Activated CD4-positive, CD25-positive, alpha-beta regulatory T cell treated with anti-CD3 and anti-CD28 coated beads, Interleukin-2, amount 50 U/mL, for 72 hours (primary cell): Measurements from ENCODE around the gene SMAD6.
"Not testable (repeated sequence)": the region's sequence is repeated elsewhere in the genome, so short reads cannot be mapped to it uniquely, and the experiment has no call there.

Source experiments
- DNase-seq: peaks from one replicate; pipeline ENCODE4 v3.0.0; 2021

Gene SMAD6

DNA sequence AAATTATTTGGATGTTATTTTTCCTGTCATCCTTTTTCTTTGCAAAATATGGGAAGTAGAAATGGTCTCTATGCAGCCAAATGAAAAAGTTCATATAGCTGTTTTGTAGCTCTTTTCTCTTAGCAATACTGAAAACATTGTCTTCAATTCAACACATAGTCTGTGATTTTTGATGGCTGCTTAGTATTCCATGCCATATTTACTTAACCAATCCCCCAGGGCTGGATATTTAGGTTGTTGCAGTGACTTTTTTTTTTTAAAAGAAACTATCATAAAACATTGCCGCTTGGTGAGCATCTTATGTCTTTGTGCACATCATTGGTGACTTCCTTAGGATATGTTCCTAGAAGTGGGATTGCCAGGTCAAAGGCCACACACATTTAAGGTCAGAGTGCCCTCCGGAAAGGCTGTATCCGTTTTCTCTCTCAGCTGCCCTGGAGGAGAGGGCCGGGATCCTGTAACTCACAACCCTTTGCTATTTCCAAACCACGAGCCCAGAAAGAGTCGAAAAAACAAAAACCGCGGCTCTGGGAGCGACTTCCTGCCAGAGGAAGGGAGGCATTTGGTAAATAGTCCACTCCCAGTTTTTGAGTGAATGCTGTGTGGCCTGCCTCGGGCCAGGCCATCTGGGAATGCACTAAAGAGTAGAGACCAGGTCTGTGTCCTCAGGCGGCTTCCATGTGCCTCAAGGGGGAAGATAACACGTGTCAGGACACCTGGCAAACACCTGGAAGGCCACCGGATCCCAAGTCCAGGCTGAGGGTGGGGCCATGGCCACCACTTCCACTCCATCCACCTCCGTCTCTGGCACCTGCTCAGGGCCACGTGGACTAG is 41.9 kb downstream of the SMAD6 start:
- DNase-seq: no peak

DNA sequence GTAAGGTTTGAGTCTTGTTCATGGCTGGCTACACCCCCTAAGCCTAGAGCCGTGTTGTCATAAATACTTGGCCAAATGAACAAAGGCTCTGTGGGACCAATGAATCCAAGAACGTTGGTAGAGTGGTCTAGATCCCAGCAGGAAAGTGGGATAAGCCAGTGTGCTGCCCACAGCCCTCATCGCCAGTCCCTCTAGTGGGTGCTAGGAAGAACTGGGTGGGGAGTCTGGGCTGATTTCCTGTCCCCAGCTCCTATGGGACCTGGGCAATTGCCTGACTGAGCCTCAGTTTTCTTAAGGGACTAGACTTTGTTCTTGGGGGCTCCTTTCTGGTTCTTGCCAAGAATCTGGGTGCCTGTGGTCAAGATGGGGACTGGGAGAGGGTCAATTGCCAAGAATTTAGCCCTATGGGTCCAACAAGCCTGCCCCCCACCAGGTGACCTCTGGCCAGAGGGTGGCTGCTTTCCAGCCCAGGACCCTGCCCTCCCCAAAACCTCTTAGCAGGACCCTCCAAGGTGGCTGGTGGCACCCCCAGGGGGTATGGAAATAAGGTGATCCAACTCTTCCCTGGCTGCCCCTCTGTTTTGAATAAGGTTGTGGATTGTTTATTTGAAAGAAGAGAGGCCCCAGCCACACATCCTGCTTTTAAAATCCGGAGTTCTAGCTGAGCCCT is 42.7 kb downstream of the SMAD6 start:
- no peak for DNase-seq

DNA sequence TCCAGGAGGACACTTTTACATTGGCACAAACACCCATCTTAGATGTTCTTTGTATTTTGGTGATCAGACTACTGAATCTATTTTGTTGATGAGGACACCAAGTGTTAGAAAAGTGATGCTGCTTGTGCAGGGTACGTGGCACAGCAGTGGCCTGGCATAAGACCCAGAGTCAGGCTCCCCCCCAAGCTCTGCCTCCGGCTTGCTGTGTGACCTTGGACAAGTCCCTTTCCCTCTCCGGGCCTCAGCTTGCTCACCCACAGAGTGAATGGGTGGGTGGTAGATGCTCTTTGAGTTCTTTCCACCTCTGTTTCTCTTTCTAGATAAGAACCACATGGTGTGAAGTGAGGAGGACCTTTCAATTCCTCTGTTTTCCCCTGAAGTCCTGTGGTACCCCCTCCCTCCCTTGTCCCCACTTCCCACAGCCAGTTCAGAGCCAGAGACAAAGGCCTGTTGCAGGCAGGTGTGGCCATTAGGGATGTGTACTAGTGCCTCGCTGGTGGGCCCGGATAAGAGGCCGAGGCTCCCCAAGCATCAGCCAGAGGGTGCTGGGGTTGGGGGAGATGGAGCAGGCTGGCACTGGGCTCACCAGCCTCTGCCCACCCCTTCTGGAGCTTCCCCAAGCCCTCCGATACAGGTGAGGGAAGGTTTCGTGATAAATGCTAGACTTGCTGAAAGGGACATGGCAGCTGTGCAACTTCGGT is 43.6 kb downstream of the SMAD6 start:
- DNase-seq: no peak

DNA sequence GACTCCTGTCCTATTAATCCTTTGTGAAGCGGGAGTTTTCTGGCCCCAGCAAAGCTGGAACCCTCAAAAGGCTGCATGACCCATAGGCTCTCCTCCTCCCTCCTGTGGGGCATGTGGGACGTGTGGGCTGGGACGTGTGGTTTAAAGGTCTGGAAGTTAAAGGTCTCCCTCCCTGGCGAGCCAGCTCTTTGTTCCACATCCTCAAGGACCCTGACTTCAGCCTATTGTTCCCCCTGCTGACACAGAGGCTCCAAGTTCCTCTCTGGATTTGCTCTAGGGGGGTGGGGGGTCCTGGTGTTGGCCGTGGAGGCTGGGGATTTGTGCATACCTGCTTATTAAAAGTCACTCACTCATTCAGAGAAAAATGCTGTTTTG is 44.2 kb downstream of the SMAD6 start:
- DNase-seq: no peak

DNA sequence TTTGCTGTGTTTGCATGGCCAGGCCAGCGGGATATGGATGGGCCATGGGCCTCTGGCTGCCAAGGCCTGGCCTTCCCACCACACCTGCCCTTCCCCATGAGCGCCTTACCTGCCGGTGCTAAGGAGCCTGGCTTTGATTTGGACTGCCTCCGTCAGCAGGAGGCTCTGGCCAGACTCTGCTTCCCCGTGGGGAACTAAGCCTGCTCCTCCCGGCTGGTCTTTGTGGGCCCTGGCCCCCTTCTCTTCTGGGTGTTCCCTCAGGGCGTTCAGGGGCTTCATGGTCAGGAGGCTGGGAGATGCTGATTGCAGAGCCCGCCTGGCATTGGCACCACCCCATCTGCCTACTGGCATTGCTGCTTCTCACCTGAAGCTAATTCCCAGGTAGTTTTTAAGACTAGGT is 45.2 kb downstream of the SMAD6 start:
- no peak for DNase-seq

DNA sequence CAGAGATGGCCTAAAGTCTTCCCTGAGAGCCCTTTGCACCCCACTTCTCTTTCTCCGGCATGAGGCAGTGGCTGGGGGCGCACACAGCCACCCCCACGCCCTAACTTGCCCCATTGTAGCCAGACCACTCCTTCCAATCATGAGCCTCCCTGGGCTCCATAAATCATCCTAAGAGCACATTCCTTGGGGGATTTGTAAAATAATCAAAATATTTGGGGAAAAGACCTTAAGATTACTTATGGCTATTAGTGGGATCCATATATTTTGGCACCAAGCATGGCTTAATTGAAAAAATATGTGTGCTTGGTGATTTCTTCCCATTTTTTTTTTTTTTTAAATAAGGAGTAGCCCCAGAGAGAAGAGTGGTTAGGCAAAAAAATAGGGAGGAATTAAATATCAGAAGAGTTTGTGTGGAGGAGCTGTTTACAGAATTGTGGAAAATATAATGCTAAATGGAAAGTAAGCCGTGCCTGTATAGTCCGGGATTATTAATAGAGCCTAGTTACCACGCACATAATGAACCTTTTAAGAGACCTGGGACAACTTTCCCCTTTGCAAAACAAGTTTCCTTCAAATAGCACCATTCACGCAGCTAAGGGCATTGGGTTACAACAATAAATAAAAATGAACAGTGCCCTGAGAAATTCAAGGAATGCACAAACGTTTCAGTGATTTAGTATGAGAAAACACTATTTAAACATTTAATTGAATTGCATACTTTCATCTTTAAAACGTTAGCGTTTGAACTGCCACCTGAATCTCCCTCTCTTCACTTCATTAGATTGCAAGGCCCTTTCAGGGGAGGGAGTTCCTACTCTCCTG is 46.1 kb downstream of the SMAD6 start:
- no peak for DNase-seq

DNA sequence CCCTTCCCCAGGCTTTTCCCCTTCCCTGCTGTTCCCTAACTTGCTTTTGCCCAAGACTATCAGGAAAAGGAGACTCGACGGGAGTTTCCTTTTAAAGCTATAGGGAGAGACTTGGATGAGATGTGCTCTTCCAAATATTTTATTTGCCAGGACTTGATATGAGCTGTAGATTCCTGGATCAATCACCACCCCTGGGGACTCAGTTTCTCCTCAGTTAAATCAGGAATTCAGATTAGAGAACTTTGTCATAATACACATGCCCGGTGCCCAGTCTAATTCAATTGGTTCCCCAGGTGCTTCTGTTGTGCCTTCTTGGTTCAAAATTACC is 46.6 kb downstream of the SMAD6 start:
- no peak for DNase-seq

DNA sequence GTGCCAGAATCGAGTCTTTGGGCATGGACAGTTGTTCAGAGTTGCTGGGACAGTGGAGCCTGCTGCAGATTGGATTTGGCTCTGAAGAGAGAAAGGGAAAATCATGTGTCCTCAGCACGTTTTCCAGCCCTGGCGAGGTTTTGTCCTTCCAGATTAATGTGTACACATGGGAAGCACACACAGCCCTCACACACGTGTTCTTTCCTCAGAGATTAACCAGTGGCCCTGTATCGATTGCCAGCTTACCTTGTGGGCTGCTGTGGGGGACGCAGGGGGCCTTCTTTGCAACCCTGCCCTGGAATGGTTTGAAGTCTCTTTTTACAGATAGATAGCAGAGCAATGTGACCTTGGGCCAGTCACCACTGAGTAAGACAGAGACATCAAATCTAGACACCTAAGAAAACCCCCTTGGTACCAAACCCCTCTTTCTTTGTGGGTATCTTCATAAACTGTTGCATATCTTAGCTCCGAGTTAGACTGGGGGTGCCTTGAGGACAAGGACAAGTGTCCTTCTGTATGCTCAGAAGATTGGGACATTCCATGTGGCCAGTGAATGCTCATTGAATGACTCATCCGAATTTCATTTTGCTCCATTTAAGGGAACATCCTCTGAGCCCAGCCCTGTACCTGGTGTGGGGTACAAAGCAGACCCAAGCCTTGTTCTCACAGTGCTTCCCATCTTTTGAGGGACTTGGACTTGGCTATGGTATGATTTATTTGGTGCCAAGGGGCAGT is 48.0 kb downstream of the SMAD6 start:
- DNase-seq: no peak

DNA sequence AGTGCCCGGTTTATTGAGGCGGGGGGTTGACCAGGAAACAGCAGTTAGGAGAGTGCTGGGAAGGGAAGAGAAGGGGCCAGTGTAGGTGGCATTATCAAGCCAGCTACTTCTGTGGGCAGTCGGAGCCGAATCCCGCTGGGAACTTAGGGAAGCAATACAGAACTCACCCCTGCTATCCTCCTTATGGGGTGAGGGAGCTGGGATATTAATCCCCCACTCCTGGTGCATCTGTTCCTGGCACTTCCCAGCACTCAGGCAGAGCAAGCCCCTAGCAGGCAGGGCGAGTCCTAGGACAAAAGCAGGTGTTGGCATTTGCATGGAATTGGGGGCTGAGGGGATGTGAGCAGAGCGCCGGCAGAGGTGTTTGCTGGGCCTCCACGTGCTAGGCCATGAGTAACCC is 48.6 kb downstream of the SMAD6 start:
- DNase-seq: no peak

DNA sequence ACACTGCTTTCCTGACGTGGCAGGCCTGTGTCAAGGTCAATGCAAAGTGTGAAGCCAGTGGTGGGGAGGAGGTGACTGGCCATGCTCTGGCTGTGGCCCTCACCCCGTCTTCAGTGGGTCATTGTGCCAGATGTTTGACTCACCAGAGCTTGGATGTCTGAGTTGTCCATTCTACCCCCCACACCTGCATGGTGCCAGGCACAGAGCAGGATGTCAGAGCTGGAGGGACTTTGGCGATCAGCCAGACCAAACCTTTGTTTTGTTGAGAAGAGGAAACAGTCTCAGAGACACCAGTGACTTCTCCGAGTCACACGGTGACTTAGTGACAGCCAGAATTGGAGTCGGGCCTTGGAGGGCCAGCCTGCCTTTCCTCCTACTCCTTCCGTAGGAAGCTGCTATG is 49.5 kb downstream of the SMAD6 start:
- DNase-seq: no peak

DNA sequence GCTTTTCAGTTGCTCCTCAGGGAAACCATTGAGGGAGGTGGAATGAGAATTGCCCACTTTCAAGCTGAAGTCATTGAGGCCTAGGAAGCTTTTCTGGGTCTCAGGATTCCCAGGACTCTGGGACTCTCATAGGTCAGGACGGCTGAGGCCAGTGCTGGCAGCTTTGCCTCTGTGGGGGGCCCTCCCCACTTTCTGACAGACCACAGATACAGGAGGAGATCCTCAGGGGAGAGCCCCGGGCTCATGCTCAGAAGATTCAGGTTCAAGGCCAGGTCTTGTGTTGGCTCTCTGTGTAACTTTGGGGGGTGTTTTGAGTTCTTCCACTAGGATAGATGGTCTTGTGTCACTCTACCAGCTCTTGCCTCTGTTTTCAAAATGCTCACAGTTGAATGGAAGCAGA is 50.0 kb downstream of the SMAD6 start:
- DNase-seq: no peak

DNA sequence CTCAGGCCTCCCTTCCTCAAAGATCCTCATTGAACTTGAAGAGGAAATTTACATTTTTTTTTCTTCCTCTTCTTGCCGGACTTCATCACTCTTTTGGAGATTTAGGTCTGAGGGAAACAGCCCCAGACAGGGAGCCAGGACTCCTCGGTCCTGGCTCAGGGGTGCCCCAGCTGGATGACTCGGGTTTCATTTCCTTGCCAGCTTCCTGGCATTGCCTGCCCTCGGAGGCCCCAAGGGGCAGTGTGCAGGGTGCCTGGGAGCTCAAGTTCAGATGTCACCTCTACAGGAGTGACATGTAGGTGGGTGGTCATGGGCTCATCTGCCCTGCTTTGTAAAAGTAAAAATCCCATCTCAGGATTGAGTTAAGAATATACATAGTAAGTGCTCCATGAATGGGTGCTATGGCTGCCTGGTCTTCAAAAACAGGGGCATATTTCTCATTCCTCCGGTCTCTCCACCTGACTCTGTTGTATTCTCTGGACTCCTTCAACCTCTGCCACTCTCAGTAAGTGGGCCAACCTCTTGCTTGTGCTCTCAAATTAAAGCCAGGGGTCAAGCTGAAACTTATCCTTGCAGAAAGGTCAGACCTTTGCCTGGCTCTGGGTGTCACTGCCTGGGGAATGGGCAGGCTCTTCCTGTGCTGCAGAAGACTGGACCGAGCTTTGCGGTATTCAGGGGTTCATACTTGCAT is 51.8 kb downstream of the SMAD6 start:
- no peak for DNase-seq

DNA sequence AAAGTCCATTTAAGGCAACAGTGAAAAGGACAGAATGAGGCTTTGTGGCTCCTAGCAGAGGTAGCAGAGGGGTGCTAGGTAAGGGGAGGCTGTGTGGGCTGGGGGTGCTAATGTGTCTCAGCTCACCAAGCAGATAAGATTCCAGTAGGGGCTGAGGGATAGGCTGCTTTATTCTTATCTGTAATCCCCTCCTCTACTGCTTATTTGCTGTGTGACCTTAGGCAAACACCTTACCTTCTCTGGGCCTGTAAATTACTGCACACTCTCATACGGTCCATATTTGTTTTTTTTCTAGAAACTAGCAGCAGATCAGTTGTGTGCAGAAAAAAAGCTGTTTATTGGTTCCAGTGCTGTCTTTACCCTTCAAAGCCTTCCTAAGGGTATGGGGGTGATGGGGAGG is 52.8 kb downstream of the SMAD6 start:
- DNase-seq: no peak

DNA sequence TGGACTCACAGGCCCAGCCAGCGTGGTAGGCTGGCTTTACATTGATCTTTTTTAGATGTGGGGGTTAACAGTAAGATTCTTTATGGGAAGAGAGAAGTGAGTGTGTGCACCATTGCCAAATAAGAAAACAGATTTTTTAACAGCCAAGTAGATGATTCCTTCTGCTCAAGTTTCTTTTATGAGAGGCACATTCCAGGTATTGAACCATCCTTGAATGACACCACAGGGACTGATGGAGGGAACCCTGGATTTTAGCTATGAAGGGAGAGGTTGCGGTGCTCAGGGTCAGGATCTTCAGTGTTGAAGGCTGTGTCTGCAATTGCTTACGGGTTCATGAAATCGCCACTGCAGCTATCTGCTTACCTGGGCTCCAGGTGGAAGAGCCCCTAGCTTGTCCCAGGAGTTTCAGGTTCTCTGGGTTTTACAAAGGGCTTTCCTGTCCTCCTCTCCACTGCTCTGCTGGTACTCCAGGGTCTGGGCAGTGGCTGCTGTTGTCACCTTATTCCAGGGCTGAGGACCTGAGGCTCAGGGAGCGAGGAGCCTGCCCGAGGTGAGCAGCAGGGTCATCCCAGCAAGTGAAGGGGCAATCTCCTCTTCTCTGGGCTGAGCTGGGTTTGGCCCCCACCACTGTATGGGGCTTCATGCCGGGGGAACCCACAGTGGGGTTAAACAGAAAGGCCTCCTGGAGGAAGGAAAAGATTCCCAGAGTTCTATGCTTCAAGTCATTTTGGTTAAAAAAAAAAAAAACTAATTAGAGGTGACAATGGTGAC is 53.4 kb downstream of the SMAD6 start:
- DNase-seq: no peak

DNA sequence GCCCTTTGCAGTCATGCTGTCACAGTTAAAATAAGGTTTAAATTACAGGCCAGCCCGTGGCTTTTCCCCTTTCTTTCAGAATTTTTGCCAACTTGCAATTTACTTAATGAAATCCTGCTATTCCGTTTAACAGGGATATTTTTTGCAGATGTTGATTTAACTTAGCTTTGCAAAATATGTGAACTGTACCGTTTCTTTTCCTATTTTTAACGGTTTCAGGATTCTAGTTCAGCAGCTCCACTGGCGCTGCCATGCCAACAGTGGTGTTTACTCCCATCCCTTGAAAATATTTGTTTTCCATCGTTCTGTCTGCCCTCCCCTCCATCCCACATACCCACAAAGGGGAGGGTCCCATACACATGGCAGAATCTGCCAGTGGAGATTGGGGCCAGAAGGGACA is 54.3 kb downstream of the SMAD6 start:
- DNase-seq: no peak

DNA sequence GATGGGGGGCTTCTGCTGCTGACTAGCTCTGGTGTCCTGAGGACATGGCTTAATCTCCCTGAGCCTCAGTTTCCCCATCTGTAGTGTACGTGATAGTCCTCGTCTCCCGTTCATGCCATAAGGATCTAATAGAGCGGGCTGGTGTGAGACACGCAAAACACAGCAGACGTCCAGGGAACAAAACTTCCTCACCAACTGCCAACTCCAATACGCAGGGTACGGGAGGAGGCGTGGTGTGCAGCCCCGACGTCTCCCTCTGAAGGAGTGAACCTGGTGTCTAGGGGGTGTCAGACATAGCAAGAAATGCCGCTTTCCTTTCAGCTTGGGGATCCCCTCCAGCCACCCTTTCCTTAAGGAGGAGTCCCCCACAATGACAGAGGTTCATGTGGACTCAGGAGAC is 55.0 kb downstream of the SMAD6 start:
- no peak for DNase-seq

DNA sequence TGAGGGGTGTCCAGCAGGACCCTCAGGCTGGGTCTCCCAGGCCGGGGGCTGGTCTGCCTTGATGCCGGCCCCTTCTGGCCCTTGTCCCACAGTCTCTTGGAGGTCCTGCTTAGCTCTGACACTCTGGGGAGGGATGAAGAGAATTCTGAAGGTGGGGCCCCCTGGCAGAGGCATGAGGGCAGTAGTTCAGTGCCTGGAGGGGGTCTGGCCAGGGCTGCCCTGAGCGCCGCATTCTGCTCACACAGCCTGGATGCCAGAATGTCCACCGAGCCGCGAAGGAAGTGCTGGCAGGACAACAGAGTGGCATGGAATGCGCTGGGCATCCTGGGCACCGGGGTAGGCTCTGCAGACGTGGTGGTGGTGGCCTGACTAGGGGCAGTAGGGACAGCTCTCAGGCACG is 55.5 kb downstream of the SMAD6 start:
- DNase-seq: no peak

DNA sequence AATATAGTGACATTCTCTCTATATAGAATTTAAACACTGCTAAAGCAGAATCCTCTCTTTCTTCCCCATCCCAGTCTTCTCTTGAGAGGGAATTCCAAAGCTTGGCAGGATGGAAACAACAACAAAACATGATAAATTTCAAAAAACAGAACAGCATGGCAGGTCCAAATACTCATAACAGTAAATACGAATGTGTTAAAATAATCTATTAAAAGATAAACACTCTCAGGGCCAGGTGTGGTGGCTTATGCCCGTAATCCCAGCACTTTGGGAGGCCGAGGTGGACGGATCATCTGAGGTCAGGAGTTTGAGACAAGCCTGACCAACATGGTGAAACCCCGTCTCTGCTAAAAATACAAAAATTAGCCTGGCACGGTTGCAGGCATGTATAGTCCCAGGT is 56.2 kb downstream of the SMAD6 start:
- DNase-seq: not testable (repeated sequence)

DNA sequence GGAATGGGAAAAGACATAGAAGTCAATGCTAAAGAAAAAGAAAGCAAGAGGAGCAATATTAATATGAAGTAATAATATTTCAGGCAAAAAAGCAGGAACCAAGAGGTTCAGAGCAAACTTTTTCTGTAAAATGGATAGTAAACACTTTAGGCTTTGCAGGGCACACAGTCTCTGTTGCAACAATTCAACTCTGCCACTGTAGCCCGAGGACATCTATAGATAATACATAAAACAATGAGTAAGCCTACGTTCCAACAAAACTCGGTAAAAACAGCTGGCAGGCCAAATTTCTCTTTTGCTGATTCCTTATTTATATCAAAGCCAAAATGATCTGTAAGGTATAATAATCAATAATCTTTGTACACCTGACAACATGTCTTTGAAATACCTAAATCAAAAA is 56.8 kb downstream of the SMAD6 start:
- DNase-seq: no peak

DNA sequence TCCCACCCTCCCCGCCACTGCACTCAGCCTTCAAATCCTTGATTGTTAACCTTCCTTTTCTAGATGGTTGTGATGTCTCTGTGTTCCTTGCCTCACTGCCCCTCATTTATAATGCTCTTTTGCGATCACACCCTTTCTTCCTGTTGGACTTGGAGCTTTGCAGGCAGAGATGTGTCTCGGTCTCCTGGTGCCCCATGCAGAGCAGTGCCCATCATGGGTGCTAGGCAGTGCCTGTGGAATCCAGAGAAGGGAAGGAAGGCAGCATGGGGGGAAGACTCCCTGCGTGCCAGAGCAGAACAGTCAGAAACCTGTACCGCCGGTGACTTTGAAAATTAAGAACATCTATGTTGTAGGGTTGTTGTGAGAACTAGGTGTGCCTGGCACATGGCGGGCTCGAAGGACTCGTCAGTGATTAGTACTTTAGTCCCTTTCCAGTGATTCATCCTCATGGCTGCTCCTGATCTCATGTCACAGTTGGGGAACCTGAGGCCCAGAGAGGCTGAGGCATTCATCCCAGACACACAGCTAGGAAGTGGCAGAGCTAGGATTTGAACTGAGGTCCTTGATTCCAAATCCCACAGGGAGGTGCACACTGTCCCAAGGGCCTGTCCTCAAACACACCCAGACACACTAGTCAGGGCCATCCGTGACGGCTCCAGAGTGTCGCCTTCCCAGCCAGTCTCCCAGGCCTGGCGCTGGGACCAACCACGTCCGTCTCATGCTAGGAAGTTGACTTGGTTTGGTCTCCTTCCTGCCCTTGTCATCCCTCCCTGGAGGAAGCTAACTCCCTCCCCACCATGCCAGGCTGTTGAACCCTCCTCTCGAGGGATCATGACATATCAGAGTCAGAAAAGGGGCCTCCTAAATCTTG is 58.3 kb downstream of the SMAD6 start:
- DNase-seq: no peak
